ENCODE measurements around the gene RAD54L.

DNA sequence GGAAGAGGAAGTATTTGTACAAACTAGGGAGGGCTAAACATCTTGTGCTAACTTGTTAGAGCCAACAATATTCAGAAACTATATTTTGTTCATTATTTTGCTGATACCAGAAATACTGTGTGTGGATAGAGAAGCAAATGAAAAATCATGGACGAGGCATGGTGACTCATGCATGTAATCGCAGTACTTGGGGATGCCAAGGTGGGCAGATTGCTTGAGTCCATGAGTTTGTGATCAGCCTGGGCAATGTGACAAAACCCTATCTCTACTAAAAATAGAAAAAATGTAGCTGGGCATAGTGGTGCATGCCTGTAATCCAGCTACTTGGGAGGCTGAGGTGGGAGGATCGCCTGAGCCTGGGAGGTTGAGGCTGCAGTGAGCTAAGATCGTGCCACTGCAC is 42.4 kb downstream of the RAD54L start:
- TF ChIP-seq EZH2phosphoT487 (conservative IDR thresholded peaks at IDR 0.05; ENCODE audit: low read length) = no peak
- TF ChIP-seq, protein P1, sequence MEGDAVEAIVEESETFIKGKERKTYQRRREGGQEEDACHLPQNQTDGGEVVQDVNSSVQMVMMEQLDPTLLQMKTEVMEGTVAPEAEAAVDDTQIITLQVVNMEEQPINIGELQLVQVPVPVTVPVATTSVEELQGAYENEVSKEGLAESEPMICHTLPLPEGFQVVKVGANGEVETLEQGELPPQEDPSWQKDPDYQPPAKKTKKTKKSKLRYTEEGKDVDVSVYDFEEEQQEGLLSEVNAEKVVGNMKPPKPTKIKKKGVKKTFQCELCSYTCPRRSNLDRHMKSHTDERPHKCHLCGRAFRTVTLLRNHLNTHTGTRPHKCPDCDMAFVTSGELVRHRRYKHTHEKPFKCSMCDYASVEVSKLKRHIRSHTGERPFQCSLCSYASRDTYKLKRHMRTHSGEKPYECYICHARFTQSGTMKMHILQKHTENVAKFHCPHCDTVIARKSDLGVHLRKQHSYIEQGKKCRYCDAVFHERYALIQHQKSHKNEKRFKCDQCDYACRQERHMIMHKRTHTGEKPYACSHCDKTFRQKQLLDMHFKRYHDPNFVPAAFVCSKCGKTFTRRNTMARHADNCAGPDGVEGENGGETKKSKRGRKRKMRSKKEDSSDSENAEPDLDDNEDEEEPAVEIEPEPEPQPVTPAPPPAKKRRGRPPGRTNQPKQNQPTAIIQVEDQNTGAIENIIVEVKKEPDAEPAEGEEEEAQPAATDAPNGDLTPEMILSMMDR (IDR thresholded peaks at IDR 0.05; ENCODE audit: insufficient read depth, low read length, poor library complexity, severe bottlenecking) = no peak
